Measurements from ENCODE around the gene BIRC7. TPM values are rescaled to one million over a fixed set of nuclear protein-coding genes. Genes with fewer than 3 reads are reported as not detected.

BIRC7 gene
- total RNA-seq, 1 experiment from 2014 or later = 0.96 TPM

DNA sequence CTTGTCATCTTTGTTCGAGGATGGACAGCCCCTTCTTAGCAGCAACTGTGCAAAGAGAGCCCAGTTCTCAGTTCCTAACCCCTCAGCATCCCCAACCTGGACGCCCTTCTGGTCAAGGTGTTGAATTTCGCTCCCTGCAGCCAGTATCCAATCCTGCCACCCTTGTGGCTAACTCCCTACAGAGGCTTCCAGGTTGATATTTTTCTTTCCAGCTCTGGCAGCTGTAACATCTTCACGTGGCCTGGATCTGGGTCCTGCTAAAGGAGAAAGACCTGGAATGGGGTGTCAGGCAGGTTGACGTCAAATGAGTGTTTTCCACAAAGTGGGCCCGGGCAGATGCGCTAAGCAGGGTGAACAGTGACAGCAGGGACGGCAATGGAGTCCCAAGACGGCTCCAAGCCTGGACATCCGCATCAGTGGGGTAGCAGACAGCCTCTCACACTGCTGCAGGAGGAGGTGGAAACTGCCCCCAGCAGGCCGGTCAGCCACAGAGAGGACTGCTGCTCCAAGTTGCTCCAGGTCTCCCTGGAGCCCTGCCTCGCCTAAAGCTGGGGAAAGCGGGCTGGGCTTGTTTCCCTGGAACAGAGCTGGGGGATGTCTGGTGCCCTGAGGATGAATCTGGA is 18.7 kb upstream of the BIRC7 start:
- peak; percentile 31 for ATAC-seq
- peak overlapping the region; percentile 82 for H3K4me2 ChIP-seq (ENCODE audit: low read length)
- no peak overlapping the region for H2AFZ ChIP-seq (ENCODE audit: low read depth, low read length, poor library complexity, severe bottlenecking)
- peaks cover 3% of the 10 kb centered on the region; the same call in 1 of the 2 replicates for H4K20me1 ChIP-seq (ENCODE audit: insufficient read depth)
- H3K27ac ChIP-seq (ENCODE audit: low read depth, low read length) = peak overlapping the region; percentile 87
- intact Hi-C loops (cut with micrococcal nuclease) = no loop called here
- peaks cover 14 to 21% of the 10 kb centered on the region in 2 experiments for H3K4me1 ChIP-seq (ENCODE audit: control insufficient read depth in 1 of 2, insufficient read depth in 2 of 2, low read length in 2 of 2)
- H3K79me2 ChIP-seq (ENCODE audit: insufficient read depth, low read length) = peaks cover 38% of the 10 kb centered on the region
- H3K4me3 ChIP-seq (replicated peaks in 1 of 2; ENCODE audit: low read depth in 1 of 2, low read length in 2 of 2) = peak overlapping the region; percentile 55 to 90
- no peak for DNase-seq (ENCODE audit: low read depth, low spot score)
- TF ChIP-seq, protein P1, sequence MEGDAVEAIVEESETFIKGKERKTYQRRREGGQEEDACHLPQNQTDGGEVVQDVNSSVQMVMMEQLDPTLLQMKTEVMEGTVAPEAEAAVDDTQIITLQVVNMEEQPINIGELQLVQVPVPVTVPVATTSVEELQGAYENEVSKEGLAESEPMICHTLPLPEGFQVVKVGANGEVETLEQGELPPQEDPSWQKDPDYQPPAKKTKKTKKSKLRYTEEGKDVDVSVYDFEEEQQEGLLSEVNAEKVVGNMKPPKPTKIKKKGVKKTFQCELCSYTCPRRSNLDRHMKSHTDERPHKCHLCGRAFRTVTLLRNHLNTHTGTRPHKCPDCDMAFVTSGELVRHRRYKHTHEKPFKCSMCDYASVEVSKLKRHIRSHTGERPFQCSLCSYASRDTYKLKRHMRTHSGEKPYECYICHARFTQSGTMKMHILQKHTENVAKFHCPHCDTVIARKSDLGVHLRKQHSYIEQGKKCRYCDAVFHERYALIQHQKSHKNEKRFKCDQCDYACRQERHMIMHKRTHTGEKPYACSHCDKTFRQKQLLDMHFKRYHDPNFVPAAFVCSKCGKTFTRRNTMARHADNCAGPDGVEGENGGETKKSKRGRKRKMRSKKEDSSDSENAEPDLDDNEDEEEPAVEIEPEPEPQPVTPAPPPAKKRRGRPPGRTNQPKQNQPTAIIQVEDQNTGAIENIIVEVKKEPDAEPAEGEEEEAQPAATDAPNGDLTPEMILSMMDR (IDR thresholded peaks at IDR 0.05 in 2 of 3, conservative IDR thresholded peaks at IDR 0.05 in 1 of 3; ENCODE audit: borderline replicate concordance in 1 of 3, insufficient read depth in 1 of 3, low read depth in 2 of 3, low read length in 2 of 3) = no peak
- no peak for TF ChIP-seq FOSL1 (IDR thresholded peaks at IDR 0.05; ENCODE audit: low read depth)
- ChIA-PET CTCF (no interaction called here), RAD21 (ENCODE audit: low non-redundant PET in 1 of 2, low total read pairs in 2 of 2, uncharacterized antibody in 2 of 2, unreplicated experiment in 2 of 2) (no interaction called here), POLR2A (interaction anchor here (0.6 kb wide), 1 partner anchor 9 kb away, joined by 3 read pairs; no protein-coding TSS in a partner anchor)
- H3K9me2 ChIP-seq (ENCODE audit: insufficient read depth) = no peaks in the 10 kb centered on the region
- peak overlapping the region; percentile 98 for H3K9ac ChIP-seq (ENCODE audit: low read length)
- peaks cover 19 to 27% of the 10 kb centered on the region in 2 experiments; a peak in 3 of 4 replicates for H3K36me3 ChIP-seq (ENCODE audit: control insufficient read depth in 1 of 2, insufficient read depth in 2 of 2, low read length in 2 of 2)
- H3K9me3 ChIP-seq (ENCODE audit: control insufficient read depth in 1 of 2, insufficient read depth in 1 of 2, low read depth in 1 of 2, low read length in 2 of 2) = no peaks in the 10 kb centered on the region
- H3K27me3 ChIP-seq (ENCODE audit: insufficient read depth, low read length) = no peaks in the 10 kb centered on the region
- BruUV-seq (replicated peaks) = no TSS peak

DNA sequence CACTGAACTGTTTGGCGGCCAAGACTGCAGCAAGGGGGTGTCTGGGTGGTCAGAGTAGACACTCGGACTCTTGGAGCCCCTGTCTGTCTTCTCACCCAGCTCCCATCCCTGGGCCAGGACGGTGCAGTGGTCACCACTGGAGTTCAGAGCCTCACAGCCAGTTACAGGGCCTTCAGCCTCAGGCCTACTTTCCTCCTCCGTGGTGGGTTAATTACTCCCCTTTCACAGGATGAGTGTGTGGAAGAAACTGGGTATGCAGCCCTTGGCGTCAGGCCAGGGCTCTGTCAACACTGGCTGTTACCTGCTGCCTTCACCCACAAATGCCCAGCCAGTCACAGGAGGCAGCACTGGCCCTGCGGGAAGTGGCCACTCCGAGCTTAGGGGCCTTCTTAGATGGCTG is 18.0 kb upstream of the BIRC7 start:
- no peaks in the 10 kb centered on the region for H3K27me3 ChIP-seq (ENCODE audit: insufficient read depth, low read length)
- H4K20me1 ChIP-seq (ENCODE audit: insufficient read depth) = peaks cover 3% of the 10 kb centered on the region; the same call in 1 of the 2 replicates
- H3K79me2 ChIP-seq (ENCODE audit: insufficient read depth, low read length) = peaks cover 31% of the 10 kb centered on the region
- H3K27ac ChIP-seq (ENCODE audit: low read depth, low read length) = no peak overlapping the region; the same call in 1 of the 2 replicates
- ChIA-PET POLR2A (no interaction called here), RAD21 (ENCODE audit: low non-redundant PET in 1 of 2, low total read pairs in 2 of 2, uncharacterized antibody in 2 of 2, unreplicated experiment in 2 of 2) (no interaction called here), CTCF (no interaction called here)
- no peak for DNase-seq (ENCODE audit: low read depth, low spot score)
- ATAC-seq = no peak
- intact Hi-C loops (cut with micrococcal nuclease) = no loop called here
- H3K4me3 ChIP-seq (replicated peaks in 1 of 2; ENCODE audit: low read depth in 1 of 2, low read length in 2 of 2) = no peak overlapping the region
- peaks cover 14 to 23% of the 10 kb centered on the region in 2 experiments for H3K4me1 ChIP-seq (ENCODE audit: control insufficient read depth in 1 of 2, insufficient read depth in 2 of 2, low read length in 2 of 2)
- H3K9ac ChIP-seq (ENCODE audit: low read length) = no peak overlapping the region
- no peak overlapping the region for H2AFZ ChIP-seq (ENCODE audit: low read depth, low read length, poor library complexity, severe bottlenecking)
- no peaks in the 10 kb centered on the region for H3K9me2 ChIP-seq (ENCODE audit: insufficient read depth)
- H3K36me3 ChIP-seq (ENCODE audit: control insufficient read depth in 1 of 2, insufficient read depth in 2 of 2, low read length in 2 of 2) = peaks cover 12 to 19% of the 10 kb centered on the region in 2 experiments; a peak in 3 of 4 replicates
- no peaks in the 10 kb centered on the region for H3K9me3 ChIP-seq (ENCODE audit: control insufficient read depth in 1 of 2, insufficient read depth in 1 of 2, low read depth in 1 of 2, low read length in 2 of 2)
- H3K4me2 ChIP-seq (ENCODE audit: low read length) = no peak overlapping the region
- BruUV-seq (replicated peaks) = no TSS peak
- TF ChIP-seq POLR2A (IDR thresholded peaks at IDR 0.05; ENCODE audit: borderline replicate concordance, extremely low read depth, insufficient read depth, insufficient read length) (no peak), JUND (IDR thresholded peaks at IDR 0.05) (no peak), ZNF274 (IDR thresholded peaks at IDR 0.05; ENCODE audit: low read depth, low read length) (no peak), CEBPB (IDR thresholded peaks at IDR 0.05; ENCODE audit: low read depth) (no peak), SRF (IDR thresholded peaks at IDR 0.05; ENCODE audit: low read depth) (no peak), EGR1 (IDR thresholded peaks at IDR 0.05; ENCODE audit: low read depth) (no peak), CBX3 (IDR thresholded peaks at IDR 0.05; ENCODE audit: low read depth) (no peak)
- TF ChIP-seq, protein P2, sequence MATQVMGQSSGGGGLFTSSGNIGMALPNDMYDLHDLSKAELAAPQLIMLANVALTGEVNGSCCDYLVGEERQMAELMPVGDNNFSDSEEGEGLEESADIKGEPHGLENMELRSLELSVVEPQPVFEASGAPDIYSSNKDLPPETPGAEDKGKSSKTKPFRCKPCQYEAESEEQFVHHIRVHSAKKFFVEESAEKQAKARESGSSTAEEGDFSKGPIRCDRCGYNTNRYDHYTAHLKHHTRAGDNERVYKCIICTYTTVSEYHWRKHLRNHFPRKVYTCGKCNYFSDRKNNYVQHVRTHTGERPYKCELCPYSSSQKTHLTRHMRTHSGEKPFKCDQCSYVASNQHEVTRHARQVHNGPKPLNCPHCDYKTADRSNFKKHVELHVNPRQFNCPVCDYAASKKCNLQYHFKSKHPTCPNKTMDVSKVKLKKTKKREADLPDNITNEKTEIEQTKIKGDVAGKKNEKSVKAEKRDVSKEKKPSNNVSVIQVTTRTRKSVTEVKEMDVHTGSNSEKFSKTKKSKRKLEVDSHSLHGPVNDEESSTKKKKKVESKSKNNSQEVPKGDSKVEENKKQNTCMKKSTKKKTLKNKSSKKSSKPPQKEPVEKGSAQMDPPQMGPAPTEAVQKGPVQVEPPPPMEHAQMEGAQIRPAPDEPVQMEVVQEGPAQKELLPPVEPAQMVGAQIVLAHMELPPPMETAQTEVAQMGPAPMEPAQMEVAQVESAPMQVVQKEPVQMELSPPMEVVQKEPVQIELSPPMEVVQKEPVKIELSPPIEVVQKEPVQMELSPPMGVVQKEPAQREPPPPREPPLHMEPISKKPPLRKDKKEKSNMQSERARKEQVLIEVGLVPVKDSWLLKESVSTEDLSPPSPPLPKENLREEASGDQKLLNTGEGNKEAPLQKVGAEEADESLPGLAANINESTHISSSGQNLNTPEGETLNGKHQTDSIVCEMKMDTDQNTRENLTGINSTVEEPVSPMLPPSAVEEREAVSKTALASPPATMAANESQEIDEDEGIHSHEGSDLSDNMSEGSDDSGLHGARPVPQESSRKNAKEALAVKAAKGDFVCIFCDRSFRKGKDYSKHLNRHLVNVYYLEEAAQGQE (IDR thresholded peaks at IDR 0.05; ENCODE audit: low read depth) = no peak
- TF ChIP-seq, protein P3, sequence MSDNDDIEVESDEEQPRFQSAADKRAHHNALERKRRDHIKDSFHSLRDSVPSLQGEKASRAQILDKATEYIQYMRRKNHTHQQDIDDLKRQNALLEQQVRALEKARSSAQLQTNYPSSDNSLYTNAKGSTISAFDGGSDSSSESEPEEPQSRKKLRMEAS (IDR thresholded peaks at IDR 0.05) = no peak
- TF ChIP-seq, protein P4, sequence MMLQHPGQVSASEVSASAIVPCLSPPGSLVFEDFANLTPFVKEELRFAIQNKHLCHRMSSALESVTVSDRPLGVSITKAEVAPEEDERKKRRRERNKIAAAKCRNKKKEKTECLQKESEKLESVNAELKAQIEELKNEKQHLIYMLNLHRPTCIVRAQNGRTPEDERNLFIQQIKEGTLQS (IDR thresholded peaks at IDR 0.05) = no peak
